GM21825 (cell line): ENCODE results near the gene TOR4A.
"Not testable (repeated sequence)": the region's sequence is repeated elsewhere in the genome, so short reads cannot be mapped to it uniquely, and the experiment has no call there.

Source experiments
- ATAC-seq: cut with Tn5 transposase; IDR thresholded peaks from one replicate; pipeline ENCODE4 v1.9.1; 2021; ENCODE audit warnings: mild to moderate bottlenecking, moderate library complexity; ENCODE audit not compliant: unreplicated experiment

The TOR4A gene

DNA sequence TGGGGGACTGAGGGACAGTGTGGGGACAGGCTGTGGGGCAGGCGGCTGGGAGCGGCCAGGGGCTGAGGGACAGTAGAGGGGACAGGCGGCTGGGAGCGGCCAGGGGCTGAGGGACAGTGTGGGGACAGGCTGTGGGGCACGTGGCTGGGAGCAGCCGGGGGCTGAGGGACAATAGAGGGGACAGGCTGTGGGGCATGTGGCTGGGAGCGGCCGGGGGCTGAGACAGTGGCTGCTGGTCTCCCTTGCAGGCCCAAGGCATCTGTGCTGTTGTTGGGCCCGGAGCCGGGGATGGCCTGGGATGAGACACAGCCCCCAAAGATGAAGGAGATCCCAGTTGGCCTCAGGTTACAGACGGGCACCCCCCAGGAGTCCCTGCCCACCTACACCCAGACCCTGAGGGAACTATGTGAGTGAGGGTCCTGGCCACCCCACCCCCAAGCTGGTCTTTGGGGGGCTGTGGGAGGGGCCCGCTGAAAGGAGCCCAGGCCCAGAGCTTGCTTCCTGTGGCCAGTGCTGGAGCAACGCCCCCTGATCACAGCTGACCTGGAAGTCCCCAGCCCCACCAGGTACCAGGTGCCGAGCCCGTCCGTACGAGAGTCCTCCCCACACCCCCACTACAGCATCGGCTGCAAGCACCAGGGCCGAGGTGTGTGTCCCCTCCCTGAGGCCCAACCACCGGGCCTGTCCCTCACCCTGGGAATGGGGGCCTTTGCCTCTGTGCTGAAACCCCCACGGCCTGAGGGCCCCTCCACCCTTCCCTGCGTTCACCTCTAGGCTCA, 25.8 kb upstream of the TOR4A start:
- ATAC-seq, result no peak

DNA sequence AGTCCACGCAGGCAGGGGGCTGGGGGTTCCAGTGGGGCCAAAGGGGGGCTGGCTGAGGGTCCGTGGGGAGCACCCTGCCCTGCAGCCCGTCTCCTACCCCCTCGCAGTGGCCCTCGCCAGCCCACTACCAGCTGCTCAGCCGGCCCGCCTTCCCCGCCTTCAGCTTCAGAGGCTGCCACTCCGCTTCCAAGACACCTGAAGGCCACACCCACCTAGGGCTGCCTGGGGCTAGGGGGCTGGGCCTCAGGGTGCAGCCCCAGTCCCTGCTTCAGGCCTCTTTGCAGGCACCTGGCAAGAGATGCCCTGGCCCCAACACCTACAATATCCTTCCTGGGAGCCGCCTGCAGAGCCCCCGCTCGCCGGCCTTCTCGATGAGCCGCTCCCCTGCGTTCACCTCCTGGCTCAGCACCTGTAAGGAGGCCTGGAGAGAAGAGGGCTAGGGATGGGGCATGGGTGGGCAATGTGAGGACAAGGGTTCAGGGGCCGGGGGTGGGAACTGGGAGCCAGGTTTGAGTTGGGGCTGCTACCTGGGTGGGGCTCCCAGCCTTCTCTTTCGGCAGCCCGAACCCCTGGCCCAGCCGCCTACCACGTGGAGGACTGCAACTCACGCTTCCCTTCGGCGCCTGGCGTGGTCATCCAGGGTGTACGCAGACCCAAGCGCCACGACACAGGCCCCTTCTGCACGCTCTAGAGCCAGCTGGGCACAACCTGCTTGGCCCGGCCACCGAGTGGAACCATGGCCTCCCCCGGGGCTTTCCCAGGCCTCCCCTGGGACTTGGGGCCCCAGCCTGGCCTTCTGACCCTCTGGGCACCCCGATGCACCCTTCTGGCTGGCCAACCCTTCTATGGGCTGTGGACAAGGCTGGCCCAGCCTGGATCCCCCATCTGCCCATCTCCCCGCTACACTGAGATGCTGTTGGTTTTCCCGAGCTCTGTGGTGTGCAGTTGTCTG, 24.7 kb upstream of the TOR4A start:
- ATAC-seq, result no peak

DNA sequence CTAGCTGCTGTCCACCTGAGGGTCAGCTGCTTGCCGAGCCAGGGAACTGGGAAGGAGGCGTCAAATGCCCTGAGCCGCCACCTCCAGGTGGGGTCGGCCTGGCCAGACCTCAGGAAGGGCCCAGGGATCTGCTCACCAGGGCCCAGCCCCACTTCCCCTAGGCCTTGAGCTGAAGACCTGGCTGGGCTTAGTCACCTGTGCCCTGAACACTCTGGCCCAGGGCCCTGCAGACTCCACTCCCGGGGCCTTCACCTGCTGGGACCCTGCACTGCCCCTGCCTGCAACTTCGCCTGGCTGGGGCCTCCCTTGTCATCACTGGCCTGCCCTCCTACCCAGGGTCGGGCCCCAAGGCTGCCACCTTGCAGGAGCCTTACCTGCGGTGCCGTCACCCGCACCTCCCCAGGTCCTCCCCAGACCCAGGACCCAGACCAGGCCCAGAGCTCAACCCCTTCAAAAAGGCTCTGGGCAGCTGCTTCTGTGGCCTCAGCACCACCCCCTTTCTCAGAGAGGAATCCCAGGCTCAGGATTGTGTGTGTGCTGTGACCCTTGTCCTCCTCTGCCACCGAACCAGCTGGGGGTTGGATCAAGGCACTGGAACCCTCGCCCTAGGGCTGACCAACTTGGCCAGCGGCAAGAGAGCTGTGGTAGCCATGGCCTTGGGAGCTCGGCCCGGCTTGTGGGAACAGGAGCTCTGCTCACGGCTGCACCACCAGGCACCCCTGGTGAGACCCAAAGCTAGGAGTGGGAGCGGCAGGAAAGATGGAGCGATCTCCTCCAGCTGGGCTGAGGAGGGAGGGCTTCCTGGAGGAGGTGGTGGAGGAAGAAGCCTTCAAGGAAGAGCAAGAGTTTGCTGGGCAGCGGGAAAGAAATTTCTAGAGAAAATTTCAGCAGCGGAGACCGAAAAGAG, 23.6 kb upstream of the TOR4A start:
- no peak for ATAC-seq

DNA sequence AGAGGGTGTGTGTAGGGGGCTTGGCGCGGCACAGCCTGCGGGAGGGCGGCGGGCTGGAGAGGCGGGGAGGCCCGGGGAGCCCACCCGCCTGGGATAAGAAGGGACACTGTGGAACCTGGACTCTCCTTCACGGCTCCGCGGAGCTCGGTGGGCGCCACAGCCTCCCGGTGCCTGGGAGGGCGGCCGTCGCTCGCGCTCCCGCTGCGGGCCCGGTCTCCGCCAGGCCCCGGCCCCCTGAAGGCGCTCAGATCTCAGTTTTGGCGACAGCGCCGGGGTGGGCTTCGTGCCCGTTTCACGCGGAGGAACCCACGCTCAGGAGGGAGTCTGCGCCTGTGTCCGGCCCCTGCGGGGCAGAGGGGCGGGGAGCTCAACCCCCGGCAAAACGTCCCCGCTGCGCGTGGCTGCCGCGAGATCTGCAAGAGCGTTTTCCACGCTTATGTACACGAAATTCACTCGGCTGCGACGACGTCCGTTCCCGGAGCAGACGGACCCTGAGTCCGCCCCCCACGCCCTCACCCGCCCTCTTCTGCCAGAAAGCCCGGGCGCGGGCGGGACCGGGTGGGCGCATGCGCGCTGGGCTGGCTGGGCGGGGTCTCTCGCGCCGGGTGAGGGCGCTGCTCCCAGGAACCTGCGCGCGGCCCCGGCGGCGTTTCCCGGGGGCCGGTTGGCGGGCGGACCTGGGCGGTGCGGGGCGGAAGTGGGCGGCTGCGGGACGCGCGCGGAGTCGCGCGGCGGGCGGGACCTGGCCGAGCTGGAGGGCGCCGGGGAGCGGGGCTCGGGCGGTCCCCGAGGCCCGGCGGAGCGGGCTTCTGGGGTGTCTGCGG, 22.7 kb upstream of the TOR4A start, which contains the start of gene NELFB:
Gene NELFB (plus strand): TSS at position 704 of the 824 bp plus-strand sequence.
- ATAC-seq, result peak; percentile 59

DNA sequence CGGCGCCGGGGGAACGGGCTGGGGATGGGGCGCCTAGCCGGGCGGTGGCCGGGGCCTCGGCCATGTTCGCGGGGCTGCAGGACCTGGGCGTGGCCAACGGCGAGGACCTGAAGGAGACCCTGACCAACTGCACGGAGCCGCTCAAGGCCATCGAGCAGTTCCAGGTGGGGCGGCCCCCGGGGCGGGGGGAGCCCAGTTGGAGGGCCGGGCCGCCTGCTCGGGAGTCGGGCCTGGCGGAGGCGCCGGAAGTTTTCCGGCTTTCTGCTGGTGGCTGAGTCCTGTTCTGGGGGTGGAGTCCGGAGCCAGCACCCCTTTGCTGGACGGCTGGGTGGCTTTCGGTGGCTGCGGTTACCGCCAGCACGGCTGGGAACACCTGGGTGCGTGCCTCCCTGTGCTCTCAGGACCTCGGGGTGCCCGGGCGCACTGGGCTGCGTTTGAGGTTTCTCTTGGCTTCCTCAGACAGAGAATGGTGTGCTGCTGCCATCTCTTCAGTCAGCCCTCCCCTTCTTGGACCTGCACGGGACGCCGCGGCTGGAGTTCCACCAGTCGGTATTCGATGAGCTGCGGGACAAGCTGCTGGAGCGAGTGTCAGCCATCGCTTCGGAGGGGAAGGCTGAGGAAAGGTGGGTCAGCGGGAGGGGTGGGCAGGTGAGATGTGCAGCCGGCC, 21.9 kb upstream of the TOR4A start:
- ATAC-seq, result no peak

DNA sequence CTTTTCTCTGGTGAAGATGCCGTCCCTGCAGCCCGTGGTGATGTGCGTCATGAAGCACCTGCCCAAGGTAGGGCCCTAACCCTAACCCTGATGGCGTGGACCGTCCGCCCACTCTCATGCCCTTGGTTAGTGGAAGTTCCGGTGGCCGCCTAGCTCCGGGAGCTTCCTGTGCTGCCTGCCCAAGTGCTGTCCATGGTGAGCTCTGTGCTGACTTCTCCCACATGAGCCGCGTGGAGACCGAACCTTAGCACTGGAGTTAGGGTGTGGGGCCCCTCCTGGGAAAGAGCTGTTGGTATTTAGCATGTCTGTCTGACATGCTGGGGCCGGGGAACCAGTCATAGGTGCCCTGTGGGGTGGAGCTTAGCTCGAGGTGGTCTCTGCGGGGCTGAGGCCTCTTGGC, 21.2 kb upstream of the TOR4A start:
- ATAC-seq, result no peak

DNA sequence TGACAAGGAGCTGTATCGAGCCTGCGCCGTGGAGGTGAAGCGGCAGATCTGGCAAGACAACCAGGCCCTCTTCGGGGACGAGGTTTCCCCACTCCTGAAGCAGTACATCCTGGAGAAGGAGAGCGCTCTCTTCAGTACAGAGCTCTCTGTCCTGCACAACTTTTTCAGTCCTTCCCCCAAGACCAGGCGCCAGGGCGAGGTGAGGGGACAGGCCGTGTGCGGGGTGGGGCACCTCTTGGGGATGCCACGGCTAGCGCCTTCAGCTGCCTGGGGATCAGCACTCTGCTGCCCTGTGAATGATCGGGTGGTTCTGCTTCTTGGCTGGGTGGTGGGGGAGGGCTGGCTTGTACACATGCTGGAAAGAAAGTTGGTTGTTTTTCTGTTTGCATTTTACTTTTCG, 20.7 kb upstream of the TOR4A start:
- ATAC-seq, result no peak

DNA sequence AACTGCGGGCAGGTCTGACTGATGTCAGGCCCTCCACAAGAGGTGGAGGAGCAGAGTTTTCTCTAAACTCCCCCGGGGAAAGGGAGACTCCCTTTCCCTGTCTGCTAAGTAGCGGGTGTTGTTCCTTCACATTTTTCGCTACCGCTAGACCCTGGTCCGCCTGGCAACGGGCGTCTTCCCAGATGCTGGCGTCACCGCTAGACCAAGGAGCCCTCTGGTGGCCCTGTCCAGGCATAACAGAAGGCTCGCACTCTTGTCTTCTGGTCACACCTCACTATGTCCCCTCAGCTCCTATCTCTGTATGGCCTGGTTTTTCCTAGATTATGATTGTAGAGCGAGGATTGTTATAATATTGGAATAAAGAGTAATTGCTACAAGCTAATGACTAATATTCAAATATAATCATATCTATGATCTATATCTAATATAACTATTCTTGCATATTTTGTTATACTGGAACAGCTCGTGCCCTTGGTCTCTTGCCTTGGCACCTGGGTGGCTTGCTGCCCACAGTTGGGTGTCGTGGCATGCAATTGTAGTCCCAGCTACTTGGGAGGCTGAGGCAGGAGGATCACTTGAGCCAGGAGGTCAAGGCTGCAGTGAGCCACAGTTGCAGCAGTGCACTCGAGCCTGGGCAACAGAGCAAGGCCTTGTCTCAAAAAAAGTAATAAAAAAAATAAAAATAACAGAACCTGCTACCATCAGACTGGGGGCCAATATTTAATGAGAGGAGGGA, 15.2 kb upstream of the TOR4A start:
- not testable (repeated sequence) for ATAC-seq

DNA sequence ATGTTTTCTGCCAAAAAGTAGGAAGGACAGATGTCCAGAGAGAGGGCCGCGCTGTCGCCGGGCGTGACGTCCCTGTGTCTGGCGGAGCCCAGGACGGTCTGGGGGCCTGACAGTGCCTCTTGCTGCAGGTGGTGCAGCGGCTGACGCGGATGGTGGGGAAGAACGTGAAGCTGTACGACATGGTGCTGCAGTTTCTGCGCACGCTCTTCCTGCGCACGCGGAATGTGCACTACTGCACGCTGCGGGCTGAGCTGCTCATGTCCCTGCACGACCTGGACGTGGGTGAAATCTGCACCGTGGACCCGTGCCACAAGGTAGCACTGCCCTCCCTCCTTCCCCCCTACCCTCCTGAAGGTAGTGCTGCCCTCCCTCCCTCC, 14.6 kb upstream of the TOR4A start:
- no peak for ATAC-seq

DNA sequence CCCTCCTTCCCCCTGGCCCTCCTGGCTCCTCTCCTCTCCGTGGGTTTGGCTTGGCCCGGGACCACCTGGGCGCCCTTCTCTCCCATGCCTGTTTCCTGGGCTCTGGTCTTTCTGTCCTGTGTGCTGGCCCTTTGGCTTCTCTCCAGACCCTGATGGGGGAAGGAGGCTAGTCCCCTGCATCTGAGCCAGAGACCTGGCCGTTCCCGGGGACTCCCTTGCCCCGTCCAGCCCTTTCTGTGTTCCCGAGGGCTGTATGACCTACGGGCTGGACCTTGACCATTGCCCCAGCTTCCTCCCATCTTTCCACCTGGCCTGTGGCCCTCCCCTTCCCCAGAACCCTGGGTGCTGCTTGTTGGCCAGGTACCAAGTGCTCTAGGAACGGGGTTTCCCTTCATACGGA, 14.0 kb upstream of the TOR4A start:
- no peak for ATAC-seq

DNA sequence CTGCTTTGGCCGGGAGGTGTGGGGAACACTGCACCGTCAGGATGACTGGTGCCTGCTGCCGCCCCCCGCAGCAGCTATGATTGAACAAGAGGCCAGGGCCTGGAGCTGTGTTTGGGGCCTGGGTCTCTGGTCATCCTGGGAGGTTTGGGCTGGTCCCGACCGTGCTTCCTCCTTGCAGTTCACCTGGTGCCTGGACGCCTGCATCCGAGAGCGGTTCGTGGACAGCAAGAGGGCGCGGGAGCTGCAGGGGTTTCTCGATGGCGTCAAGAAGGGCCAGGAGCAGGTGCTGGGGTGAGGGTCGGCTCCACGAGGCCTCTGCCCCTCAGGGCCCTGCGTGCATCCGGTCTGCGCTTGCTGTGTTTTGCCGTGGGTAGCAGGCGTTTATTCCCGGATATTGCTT, 13.5 kb upstream of the TOR4A start:
- ATAC-seq, result no peak

DNA sequence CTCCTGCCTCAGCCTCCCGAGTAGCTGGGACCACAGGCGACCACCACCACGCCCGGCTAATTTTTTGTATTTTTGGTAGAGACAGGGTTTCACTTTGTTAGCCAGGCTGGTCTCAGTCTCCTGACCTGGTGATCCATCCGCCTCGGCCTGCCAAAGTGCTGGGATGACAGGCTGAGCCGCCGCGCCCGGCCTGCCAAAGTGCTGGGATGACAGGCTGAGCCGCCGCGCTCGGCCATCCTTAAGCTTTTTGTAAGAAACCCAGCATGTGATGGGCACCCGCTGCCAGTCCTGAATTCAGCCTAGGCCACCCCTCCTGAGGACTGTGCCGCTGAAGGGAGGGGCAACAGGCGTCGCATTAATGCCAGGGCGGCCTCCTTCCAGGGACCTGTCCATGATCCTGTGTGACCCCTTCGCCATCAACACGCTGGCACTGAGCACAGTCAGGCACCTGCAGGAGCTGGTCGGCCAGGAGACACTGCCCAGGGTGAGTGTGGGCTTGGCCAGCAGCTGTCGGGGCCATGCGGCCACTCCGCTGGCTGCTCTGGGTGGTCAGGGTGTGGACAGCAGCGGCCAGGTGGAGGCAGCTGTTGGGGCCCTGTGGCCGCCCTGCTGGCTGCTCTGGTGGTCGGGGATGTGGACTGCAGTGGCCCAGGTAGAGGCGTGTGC, 11.9 kb upstream of the TOR4A start:
- no peak for ATAC-seq

DNA sequence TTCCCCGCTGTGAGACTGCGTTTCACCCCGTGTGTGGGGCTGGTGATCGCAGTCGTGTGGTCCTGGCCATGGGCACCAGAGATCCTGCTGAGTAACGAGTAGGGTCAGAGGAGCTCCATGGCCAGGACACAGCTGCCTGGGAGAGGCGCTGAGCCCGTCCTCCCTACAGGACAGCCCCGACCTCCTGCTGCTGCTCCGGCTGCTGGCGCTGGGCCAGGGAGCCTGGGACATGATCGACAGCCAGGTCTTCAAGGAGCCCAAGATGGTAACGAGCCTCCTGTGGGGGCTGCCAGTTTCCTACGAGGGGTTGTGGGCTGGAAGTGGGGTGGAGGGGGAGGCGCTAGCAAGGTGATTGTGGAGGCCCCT, 11.4 kb upstream of the TOR4A start:
- no peak for ATAC-seq

DNA sequence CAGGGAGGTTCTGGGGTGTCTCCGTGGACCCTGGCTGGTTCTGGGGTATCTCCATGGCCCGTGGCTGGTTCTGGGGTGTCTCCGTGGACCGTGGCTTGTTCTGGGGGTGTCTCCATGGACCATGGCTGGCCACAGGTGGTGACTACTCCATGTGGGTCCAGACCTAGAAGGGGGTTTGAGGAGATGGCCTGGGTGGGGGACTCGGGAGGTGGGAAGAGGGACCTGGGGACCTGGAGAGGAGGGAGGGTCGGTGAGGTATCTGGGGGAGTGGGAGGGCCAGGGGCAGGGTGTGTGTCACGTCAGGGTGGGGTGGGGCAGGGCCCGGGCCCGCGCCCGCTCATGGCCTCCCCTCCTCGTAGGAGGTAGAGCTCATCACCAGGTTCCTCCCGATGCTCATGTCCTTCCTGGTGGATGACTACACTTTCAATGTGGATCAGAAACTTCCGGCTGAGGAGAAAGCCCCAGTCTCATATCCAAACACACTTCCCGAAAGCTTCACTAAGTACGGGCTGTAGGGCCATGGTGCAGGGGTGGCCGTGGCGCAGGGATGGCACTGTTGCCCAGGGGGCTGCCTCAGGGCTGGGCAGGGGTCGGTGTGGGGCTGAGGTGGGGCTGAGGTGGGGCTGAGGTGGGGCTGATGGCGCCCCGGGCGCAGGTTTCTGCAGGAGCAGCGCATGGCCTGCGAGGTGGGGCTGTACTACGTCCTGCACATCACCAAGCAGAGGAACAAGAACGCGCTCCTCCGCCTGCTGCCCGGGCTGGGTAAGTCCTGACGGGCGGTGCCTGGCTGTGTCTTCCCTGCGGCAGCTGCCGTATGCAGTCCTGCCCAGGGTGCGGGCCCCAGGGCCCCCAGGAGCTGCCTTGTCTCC, 10.7 kb upstream of the TOR4A start:
- ATAC-seq, result no peak

DNA sequence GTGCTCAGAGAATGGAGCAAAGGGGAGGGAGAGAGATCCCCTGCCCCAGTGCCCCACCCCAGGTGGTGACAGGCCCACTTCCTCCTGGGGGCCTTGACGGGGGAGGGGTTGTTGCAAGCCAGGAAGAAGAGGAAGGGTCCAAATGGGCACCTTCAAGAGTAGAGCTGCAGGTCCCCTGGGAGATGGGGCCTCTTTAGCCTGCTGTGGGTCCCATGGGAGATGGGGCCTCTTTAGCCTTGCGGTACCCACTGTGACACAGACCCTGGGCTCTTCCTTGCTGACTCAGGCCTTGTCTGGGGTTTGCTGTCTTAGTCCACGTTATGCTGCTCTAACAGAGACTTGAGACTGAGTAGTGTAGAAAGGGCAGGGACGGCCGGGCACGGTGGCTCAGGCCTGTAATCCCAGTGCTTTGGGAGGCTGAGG, 9.6 kb upstream of the TOR4A start:
- ATAC-seq, result no peak

DNA sequence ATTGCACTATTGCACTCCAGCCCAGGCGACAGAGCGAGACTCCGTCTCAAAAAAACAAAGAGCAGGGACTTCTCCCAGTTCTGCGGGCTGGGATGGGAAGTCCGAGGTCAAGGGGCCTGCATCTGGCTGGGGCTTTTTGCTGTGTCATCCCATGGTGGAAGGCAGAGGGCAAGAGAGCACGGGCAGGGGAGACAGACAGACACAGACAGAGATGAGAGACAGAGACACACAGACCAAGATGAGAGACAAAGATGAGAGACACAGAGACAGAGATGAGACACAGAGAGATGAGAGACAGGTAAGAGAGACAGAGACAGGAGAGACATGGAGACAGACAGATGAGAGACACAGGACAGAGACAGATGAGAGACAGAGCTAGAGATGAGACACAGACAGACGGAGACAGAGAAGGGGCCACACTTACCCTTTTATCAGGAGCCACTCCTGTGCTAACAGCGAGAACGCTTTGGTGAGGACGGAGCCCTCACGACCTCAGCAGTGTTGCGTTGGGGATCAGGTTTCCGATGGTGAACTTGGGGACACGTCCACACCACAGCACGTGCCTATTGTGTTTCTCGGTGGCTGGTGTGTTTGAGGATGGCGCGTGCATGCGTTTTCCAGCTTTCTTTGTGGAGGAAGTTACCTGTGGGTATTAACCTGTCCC, 8.9 kb upstream of the TOR4A start:
- ATAC-seq, result no peak

DNA sequence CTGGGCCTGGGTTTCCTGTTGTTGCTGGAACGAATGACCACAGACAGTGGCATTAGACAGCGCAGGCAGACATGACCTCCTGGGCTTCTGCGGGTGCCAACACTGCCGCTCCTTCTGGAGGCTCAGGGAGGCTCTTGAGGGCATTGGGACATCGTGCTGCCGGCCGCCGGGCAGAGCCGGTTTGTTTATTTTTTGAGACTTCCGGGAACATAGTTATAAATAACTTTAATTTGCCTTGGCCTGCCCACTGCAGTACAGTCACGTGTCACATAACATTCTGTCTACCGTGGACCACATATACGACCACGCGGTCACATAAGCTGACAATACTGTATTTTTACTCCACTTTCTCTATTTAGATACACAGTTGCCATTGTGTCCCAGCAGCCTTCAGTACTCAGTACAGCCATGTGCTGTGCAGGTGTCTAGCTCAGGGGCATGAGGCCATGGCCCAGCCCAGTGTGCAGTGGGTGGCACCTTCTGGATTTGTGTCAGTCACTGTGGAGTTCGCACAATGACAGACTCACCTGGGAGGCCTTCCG, 8.2 kb upstream of the TOR4A start:
- no peak for ATAC-seq
